Activated naive CD4-positive, alpha-beta T cell treated with anti-CD3 and anti-CD28 coated beads, Interleukin-2, amount 50 U/mL, for 24 hours (primary cell): Measurements from ENCODE around the gene BRCC3.
"Not testable (repeated sequence)": the region's sequence is repeated elsewhere in the genome, so short reads cannot be mapped to it uniquely, and the experiment has no call there.

Experiments
- H3K27ac Mint-ChIP-seq: one replicate; pipeline ENCODE4 v1.8.0; 2021; ENCODE audit warnings: mild to moderate bottlenecking, mixed read lengths
- H3K27me3 Mint-ChIP-seq: one replicate; pipeline ENCODE4 v1.8.0; 2021; ENCODE audit warnings: mixed read lengths
- H3K36me3 Mint-ChIP-seq: one replicate; pipeline ENCODE4 v1.8.0; 2021; ENCODE audit warnings: mixed read lengths
- H3K4me1 Mint-ChIP-seq: one replicate; pipeline ENCODE4 v1.8.0; 2021; ENCODE audit warnings: mixed read lengths
- H3K4me3 Mint-ChIP-seq: one replicate; pipeline ENCODE4 v1.8.0; 2021; ENCODE audit warnings: mild to moderate bottlenecking, mixed read lengths
- H3K9me3 Mint-ChIP-seq: one replicate; pipeline ENCODE4 v1.8.0; 2021; ENCODE audit warnings: mixed read lengths

Gene BRCC3

GRCh38 chrX:155086961-155087735, 15.8 kb downstream of the BRCC3 start:
- H3K4me3 Mint-ChIP-seq: no peak overlapping the region

GRCh38 chrX:155094468-155095061, 23.3 kb downstream of the BRCC3 start:
- Mint-ChIP-seq H3K4me3 (no peak overlapping the region), H3K27me3 (no peaks in the 10 kb centered on the region), H3K4me1 (peaks cover 5% of the 10 kb centered on the region), H3K36me3 (peaks cover 5% of the 10 kb centered on the region), H3K27ac (no peak overlapping the region), H3K9me3 (no peaks in the 10 kb centered on the region)

More at GRCh38 chrX:155086961-155087735, 15.8 kb downstream of the BRCC3 start:
- Mint-ChIP-seq H3K4me1 (peaks cover 3% of the 10 kb centered on the region), H3K27me3 (no peaks in the 10 kb centered on the region), H3K27ac (peak overlapping the region; percentile 68), H3K36me3 (peaks cover 1% of the 10 kb centered on the region), H3K9me3 (no peaks in the 10 kb centered on the region)

GRCh38 chrX:155105919-155106318, 34.6 kb downstream of the BRCC3 start:
- no peak overlapping the region for H3K4me3 Mint-ChIP-seq
- no peaks in the 10 kb centered on the region for H3K9me3 Mint-ChIP-seq
- H3K27ac Mint-ChIP-seq: no peak overlapping the region
- H3K36me3 Mint-ChIP-seq: peaks cover 9% of the 10 kb centered on the region
- peaks cover 14% of the 10 kb centered on the region for H3K4me1 Mint-ChIP-seq
- H3K27me3 Mint-ChIP-seq: no peaks in the 10 kb centered on the region

DNA sequence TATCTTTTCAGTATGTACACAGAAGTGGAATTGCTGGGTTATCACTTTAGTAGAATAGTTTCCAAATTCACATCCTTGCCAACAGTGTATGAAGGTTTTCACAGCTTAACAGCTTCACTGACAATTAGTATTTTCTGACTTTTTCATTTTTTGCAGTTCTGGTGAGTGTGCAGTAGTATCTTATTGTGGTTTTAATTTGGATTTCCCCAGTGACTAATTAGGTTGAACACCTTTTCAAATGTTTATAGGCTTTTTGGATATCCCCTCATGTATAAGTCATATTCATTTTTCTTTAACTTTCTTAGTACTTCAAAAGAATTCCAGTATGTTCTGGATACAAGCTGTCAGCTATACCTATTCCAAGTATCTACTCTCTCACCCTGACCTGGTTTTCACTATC, 37.1 kb downstream of the BRCC3 start:
- peaks cover 10% of the 10 kb centered on the region for H3K36me3 Mint-ChIP-seq
- no peaks in the 10 kb centered on the region for H3K9me3 Mint-ChIP-seq
- no peak overlapping the region for H3K4me3 Mint-ChIP-seq
- H3K4me1 Mint-ChIP-seq: peaks cover 14% of the 10 kb centered on the region
- H3K27me3 Mint-ChIP-seq: no peaks in the 10 kb centered on the region
- no peak overlapping the region for H3K27ac Mint-ChIP-seq

GRCh38 chrX:155112171-155112570, 40.9 kb downstream of the BRCC3 start:
- Mint-ChIP-seq H3K27ac (no peak overlapping the region), H3K27me3 (no peaks in the 10 kb centered on the region), H3K4me3 (no peak overlapping the region), H3K9me3 (no peaks in the 10 kb centered on the region), H3K36me3 (peaks cover 11% of the 10 kb centered on the region), H3K4me1 (peaks cover 14% of the 10 kb centered on the region)

GRCh38 chrX:155113097-155113496, 41.8 kb downstream of the BRCC3 start:
- H3K4me3 Mint-ChIP-seq: no peak overlapping the region
- H3K4me1 Mint-ChIP-seq: peaks cover 9% of the 10 kb centered on the region
- H3K27ac Mint-ChIP-seq: no peak overlapping the region
- peaks cover 8% of the 10 kb centered on the region for H3K36me3 Mint-ChIP-seq
- H3K27me3 Mint-ChIP-seq: no peaks in the 10 kb centered on the region
- no peaks in the 10 kb centered on the region for H3K9me3 Mint-ChIP-seq

- H3K27ac Mint-ChIP-seq: no peak overlapping the region
- no peaks in the 10 kb centered on the region for H3K27me3 Mint-ChIP-seq
- no peak overlapping the region for H3K4me3 Mint-ChIP-seq
- no peaks in the 10 kb centered on the region for H3K4me1 Mint-ChIP-seq
- no peaks in the 10 kb centered on the region for H3K9me3 Mint-ChIP-seq
- H3K36me3 Mint-ChIP-seq: peaks cover 14% of the 10 kb centered on the region
These were observed 44.0 kb downstream of the BRCC3 start for GRCh38 chrX:155115174-155115819.

GRCh38 chrX:155127465-155127864, 56.2 kb downstream of the BRCC3 start:
- H3K9me3 Mint-ChIP-seq: no peaks in the 10 kb centered on the region
- no peaks in the 10 kb centered on the region for H3K4me1 Mint-ChIP-seq
- no peaks in the 10 kb centered on the region for H3K27me3 Mint-ChIP-seq
- H3K36me3 Mint-ChIP-seq: peaks cover 17% of the 10 kb centered on the region
- H3K4me3 Mint-ChIP-seq: no peak overlapping the region
- H3K27ac Mint-ChIP-seq: no peak overlapping the region

DNA sequence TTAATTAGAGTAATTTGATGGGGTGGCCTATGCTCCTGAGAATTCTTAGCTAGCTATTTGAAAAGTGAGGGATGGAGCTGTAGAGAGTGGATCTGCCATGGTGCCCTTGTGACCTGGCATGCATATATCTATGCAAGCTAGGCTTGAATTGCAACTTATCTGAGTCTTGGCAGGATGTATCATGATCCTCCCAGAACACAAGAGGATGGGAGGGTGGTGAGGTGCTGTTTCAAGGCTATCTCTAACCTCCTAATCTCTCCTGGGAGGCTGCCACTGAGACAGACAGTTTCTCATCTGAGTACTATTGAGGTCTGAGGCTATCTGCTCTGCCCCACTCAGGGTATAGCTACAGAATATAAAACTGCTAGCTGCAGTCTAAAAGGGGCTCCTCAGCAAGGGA, 56.6 kb downstream of the BRCC3 start:
- H3K9me3 Mint-ChIP-seq: no peaks in the 10 kb centered on the region
- no peaks in the 10 kb centered on the region for H3K27me3 Mint-ChIP-seq
- H3K4me3 Mint-ChIP-seq: no peak overlapping the region
- peaks cover 13% of the 10 kb centered on the region for H3K36me3 Mint-ChIP-seq
- H3K27ac Mint-ChIP-seq: no peak overlapping the region
- no peaks in the 10 kb centered on the region for H3K4me1 Mint-ChIP-seq

DNA sequence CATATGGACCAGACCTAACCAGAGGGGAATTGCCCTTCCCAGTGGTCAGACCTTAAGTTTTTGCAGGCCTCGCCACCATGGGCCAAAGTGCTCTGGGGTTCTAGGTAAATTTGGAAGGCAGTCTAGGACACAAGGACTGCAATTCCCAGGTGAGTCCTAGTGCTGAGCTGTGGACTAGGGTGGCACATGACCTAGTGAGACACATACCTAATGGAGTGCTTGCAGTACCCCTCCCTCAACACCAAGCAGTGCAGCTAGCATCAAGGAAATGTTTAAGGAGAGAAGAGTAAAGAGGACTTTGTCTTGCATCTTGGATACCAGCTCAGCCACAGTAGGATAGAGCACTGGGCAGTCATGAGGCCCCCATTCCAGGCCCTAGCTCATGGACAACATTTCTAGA, 60.8 kb downstream of the BRCC3 start:
- no peaks in the 10 kb centered on the region for H3K36me3 Mint-ChIP-seq
- no peak overlapping the region for H3K27ac Mint-ChIP-seq
- no peak overlapping the region for H3K4me3 Mint-ChIP-seq

GRCh38 chrX:155134255-155134654, 62.9 kb downstream of the BRCC3 start:
- no peaks in the 10 kb centered on the region for H3K4me1 Mint-ChIP-seq
- H3K4me3 Mint-ChIP-seq: no peak overlapping the region
- H3K27ac Mint-ChIP-seq: no peak overlapping the region
- H3K9me3 Mint-ChIP-seq: no peaks in the 10 kb centered on the region
- H3K36me3 Mint-ChIP-seq: no peaks in the 10 kb centered on the region
- no peaks in the 10 kb centered on the region for H3K27me3 Mint-ChIP-seq

More for the DNA sequence above, 60.8 kb downstream of the BRCC3 start:
- H3K27me3 Mint-ChIP-seq: no peaks in the 10 kb centered on the region
- H3K9me3 Mint-ChIP-seq: no peaks in the 10 kb centered on the region
- no peaks in the 10 kb centered on the region for H3K4me1 Mint-ChIP-seq

DNA sequence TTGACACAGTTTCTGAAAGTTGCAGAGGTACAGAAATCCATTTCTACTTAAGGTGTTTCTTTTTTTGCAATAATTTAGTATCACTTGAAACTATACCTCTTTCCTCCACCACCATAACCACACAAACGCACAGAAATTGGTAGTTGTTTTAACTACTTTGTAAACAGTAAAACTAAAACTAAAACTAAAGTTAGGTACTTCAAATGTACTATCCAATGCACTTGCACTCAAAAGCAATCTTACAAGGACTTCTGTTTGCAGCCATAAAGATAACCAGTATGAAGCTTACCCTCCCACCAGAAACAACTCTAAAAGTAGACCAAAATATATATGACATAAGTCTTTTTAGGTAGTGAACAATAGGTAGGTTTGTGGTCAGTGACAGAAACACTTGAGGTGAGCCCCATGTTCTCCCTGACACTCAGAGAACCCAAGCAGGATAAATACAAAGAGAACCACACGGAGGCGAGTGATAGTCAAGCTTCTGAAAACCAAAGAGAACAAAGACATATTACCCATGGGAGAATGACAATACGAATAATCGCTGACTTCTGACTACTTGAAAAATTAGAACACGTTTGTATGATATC, 72.7 kb downstream of the BRCC3 start:
- H3K36me3 Mint-ChIP-seq: no peaks in the 10 kb centered on the region
- H3K4me1 Mint-ChIP-seq: no peaks in the 10 kb centered on the region
- no peaks in the 10 kb centered on the region for H3K9me3 Mint-ChIP-seq
- H3K27ac Mint-ChIP-seq: no peak overlapping the region
- H3K27me3 Mint-ChIP-seq: no peaks in the 10 kb centered on the region
- H3K4me3 Mint-ChIP-seq: no peak overlapping the region

GRCh38 chrX:155144926-155145325, 73.6 kb downstream of the BRCC3 start:
- H3K4me3 Mint-ChIP-seq: no peak overlapping the region
- H3K36me3 Mint-ChIP-seq: no peaks in the 10 kb centered on the region
- H3K27me3 Mint-ChIP-seq: no peaks in the 10 kb centered on the region
- no peaks in the 10 kb centered on the region for H3K4me1 Mint-ChIP-seq
- no peaks in the 10 kb centered on the region for H3K9me3 Mint-ChIP-seq
- no peak overlapping the region for H3K27ac Mint-ChIP-seq

DNA sequence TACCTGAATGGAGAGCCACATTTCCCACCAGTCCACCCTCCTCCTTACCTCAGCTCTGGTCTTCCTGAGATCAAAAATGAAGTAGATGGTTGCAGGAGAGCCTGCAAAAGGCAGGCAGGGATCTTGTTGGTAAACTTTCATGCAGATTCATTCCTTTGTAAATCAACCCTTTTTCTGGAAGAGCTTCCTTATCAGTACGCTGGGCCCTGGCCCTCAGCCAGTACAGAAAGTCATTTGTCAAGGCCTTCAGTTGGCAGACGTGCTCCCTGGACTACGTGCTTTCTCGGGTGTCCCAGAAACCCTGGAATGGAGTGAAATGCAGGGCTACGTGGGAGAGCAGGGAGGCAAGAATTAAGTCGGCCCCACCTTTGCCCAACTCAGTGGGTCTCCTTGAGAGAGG, 76.3 kb downstream of the BRCC3 start:
- not testable (repeated sequence) for H3K27ac Mint-ChIP-seq, H3K4me3 Mint-ChIP-seq, H3K27me3 Mint-ChIP-seq, H3K4me1 Mint-ChIP-seq, H3K9me3 Mint-ChIP-seq, H3K36me3 Mint-ChIP-seq

- H3K4me3 Mint-ChIP-seq, H3K27ac Mint-ChIP-seq, H3K9me3 Mint-ChIP-seq, H3K36me3 Mint-ChIP-seq, H3K4me1 Mint-ChIP-seq, H3K27me3 Mint-ChIP-seq: not testable (repeated sequence)
These were observed 76.9 kb downstream of the BRCC3 start for GRCh38 chrX:155148166-155148565.
